H9 (cell line): ENCODE measurements around the gene NDUFS2. TPM values are rescaled to one million over a fixed set of nuclear protein-coding genes. Genes with fewer than 3 reads are reported as not detected.

Experiments
- DNase-seq: peaks from one replicate; pipeline ENCODE4 v3.0.0-alpha.2; 2017
- H2AFZ ChIP-seq: one replicate; pipeline ENCODE4 v1.6.1; 2013; ENCODE audit warnings: mild to moderate bottlenecking, low read length, control low read depth, moderate library complexity
- H2AK5ac ChIP-seq: 2 replicates; pipeline ENCODE4 v1.6.1; 2013; ENCODE audit warnings: low read length, control low read depth, mixed read lengths; ENCODE audit not compliant: insufficient read length
- H2BK120ac ChIP-seq: one replicate; pipeline ENCODE4 v1.6.1; 2013; ENCODE audit warnings: low read depth, mild to moderate bottlenecking, low read length, control low read depth, inconsistent platforms; ENCODE audit not compliant: poor library complexity, severe bottlenecking
- H2BK12ac ChIP-seq: 2 replicates; pipeline ENCODE4 v1.6.1; 2013; ENCODE audit warnings: low read length, control low read depth, mixed read lengths, low read depth; ENCODE audit not compliant: insufficient read length
- H2BK15ac ChIP-seq: 2 replicates; pipeline ENCODE4 v1.6.1; 2013; ENCODE audit warnings: low read depth, low read length, control low read depth
- H2BK20ac ChIP-seq: one replicate; pipeline ENCODE4 v1.6.1; 2013; ENCODE audit warnings: low read depth, mild to moderate bottlenecking, low read length, control low read depth, inconsistent platforms; ENCODE audit not compliant: poor library complexity, severe bottlenecking
- H2BK5ac ChIP-seq: 2 replicates; pipeline ENCODE4 v1.6.1; 2013; ENCODE audit warnings: low read length, control low read depth, mixed read lengths; ENCODE audit not compliant: insufficient read length
- H3K14ac ChIP-seq: 2 replicates; pipeline ENCODE4 v1.6.1; 2013; ENCODE audit warnings: low read length, control low read depth; ENCODE audit not compliant: insufficient read depth
- H3K18ac ChIP-seq: 2 replicates; pipeline ENCODE4 v1.6.1; 2013; ENCODE audit warnings: low read depth, mild to moderate bottlenecking, mixed read lengths, low read length, control low read depth; ENCODE audit not compliant: insufficient read length
- H3K23ac ChIP-seq: 2 replicates; pipeline ENCODE4 v1.6.1; 2013; ENCODE audit warnings: low read length, control low read depth, mixed read lengths, low read depth; ENCODE audit not compliant: insufficient read length
- H3K23me2 ChIP-seq: 2 replicates; pipeline ENCODE4 v1.6.1; 2013; ENCODE audit warnings: low read depth, mild to moderate bottlenecking, mixed read lengths, low read length, control low read depth; ENCODE audit not compliant: insufficient read length, poor library complexity, severe bottlenecking
- H3K27ac ChIP-seq: 2 replicates; pipeline ENCODE4 v1.5.1; 2013; ENCODE audit warnings: low read length, control low read depth, mixed read lengths, low read depth; ENCODE audit not compliant: insufficient read length
- H3K27me3 ChIP-seq: 2 replicates; pipeline ENCODE4 v1.6.1; 2013; ENCODE audit warnings: low read length, control low read depth, inconsistent platforms; ENCODE audit not compliant: insufficient read depth
- H3K4ac ChIP-seq: 2 replicates; pipeline ENCODE4 v1.6.1; 2013; ENCODE audit warnings: low read depth, mild to moderate bottlenecking, control low read depth, inconsistent platforms, low read length, moderate library complexity
- H3K4me1 ChIP-seq: 2 replicates; pipeline ENCODE4 v1.6.1; 2013; ENCODE audit warnings: low read length, control low read depth, inconsistent platforms; ENCODE audit not compliant: insufficient read depth
- H3K4me2 ChIP-seq: 2 replicates; pipeline ENCODE4 v1.6.1; 2013; ENCODE audit warnings: low read length, control low read depth, mixed read lengths; ENCODE audit not compliant: insufficient read length, insufficient read depth
- H3K56ac ChIP-seq: 2 replicates; pipeline ENCODE4 v1.6.1; 2013; ENCODE audit warnings: low read depth, mild to moderate bottlenecking, mixed read lengths, low read length, control low read depth; ENCODE audit not compliant: insufficient read length
- H3K79me1 ChIP-seq: 2 replicates; pipeline ENCODE4 v1.6.1; 2013; ENCODE audit warnings: low read depth, mild to moderate bottlenecking, moderate library complexity, low read length, control low read depth, inconsistent platforms; ENCODE audit not compliant: insufficient read depth, poor library complexity, severe bottlenecking
- H3K79me2 ChIP-seq: 2 replicates; pipeline ENCODE4 v1.6.1; 2013; ENCODE audit warnings: low read length, control low read depth, inconsistent platforms; ENCODE audit not compliant: insufficient read depth
- H3K9ac ChIP-seq: 2 replicates; pipeline ENCODE4 v1.6.1; 2013; ENCODE audit warnings: low read length, control low read depth, mixed read lengths; ENCODE audit not compliant: insufficient read length; ENCODE audit errors: extremely low read depth
- H3K9me3 ChIP-seq: one replicate; pipeline ENCODE4 v1.6.1; 2013; ENCODE audit warnings: low read depth, low read length, inconsistent platforms; ENCODE audit not compliant: control insufficient read depth
- H3T11ph ChIP-seq: one replicate; pipeline ENCODE4 v1.6.1; 2013; ENCODE audit warnings: mild to moderate bottlenecking, low read length, control low read depth, inconsistent platforms
- H4K20me1 ChIP-seq: one replicate; pipeline ENCODE4 v1.6.1; 2013; ENCODE audit not compliant: control insufficient read depth, insufficient read length, insufficient read depth
- H4K5ac ChIP-seq: 2 replicates; pipeline ENCODE4 v1.6.1; 2013; ENCODE audit warnings: low read depth, mild to moderate bottlenecking, mixed read lengths, low read length, control low read depth; ENCODE audit not compliant: insufficient read length
- H4K8ac ChIP-seq: replicated peaks from 2 replicates; pipeline ENCODE4 v1.6.1; 2013; ENCODE audit warnings: low read length, control low read depth, mixed read lengths, low read depth; ENCODE audit not compliant: insufficient read length
- H4K91ac ChIP-seq: 2 replicates; pipeline ENCODE4 v1.6.1; 2013; ENCODE audit warnings: low read depth, mild to moderate bottlenecking, moderate library complexity, mixed read lengths, low read length, control low read depth; ENCODE audit not compliant: insufficient read length
- H3K27ac Mint-ChIP-seq, 3 experiments: 2 replicates in 2 of 3; 3 replicates in 1 of 3; pipeline ENCODE4 v1.8.0; 2020 to 2021; ENCODE audit warnings: mixed read lengths in 3 of 3, mild to moderate bottlenecking in 1 of 3, moderate library complexity in 1 of 3
- H3K27me3 Mint-ChIP-seq: 2 replicates; pipeline ENCODE4 v1.8.0; 2021; ENCODE audit warnings: low read depth, mild to moderate bottlenecking, moderate library complexity, mixed read lengths
- H3K36me3 Mint-ChIP-seq, 3 experiments: 2 replicates in 2 of 3; 3 replicates in 1 of 3; pipeline ENCODE4 v1.8.0; 2020 to 2021; ENCODE audit warnings: low read depth in 3 of 3, mixed read lengths in 3 of 3; ENCODE audit not compliant: insufficient read depth in 1 of 3
- H3K4me1 Mint-ChIP-seq, 2 experiments: 2 replicates each; pipeline ENCODE4 v1.8.0; 2020; ENCODE audit warnings: mixed read lengths in 2 of 2
- H3K4me3 Mint-ChIP-seq, 2 experiments: 2 replicates in 1 of 2; 3 replicates in 1 of 2; pipeline ENCODE4 v1.8.0; 2020 to 2021; ENCODE audit warnings: mild to moderate bottlenecking in 2 of 2, mixed read lengths in 2 of 2, moderate library complexity in 1 of 2
- H3K9me3 Mint-ChIP-seq, 2 experiments: 2 replicates in 1 of 2; 3 replicates in 1 of 2; pipeline ENCODE4 v1.8.0; 2020; ENCODE audit warnings: mild to moderate bottlenecking in 2 of 2, mixed read lengths in 2 of 2, moderate library complexity in 1 of 2
- CTCF ChIP-seq: fragments of 200-600 bp; sonication (generic); conservative IDR thresholded peaks from 3 replicates; pipeline ENCODE4 v1.8.0; 2021; ENCODE audit warnings: antibody characterized with exemption, mild to moderate bottlenecking
- WGBS: extraction: QIAGEN DNeasy Blood & Tissue Kit; methylation state at CpG from one replicate; pipeline ENCODE4 v1.1.7; 2013; ENCODE audit warnings: missing lambda C conversion rate, low lambda C conversion rate, mixed read lengths; ENCODE audit not compliant: insufficient read length; ENCODE audit errors: extremely low coverage; 5-methylcytosine and 5-hydroxymethylcytosine counted together
- total RNA-seq: library from RNA; stranded (reverse); gene quantifications from 2 replicates; pipeline ENCODE4 v1.2.1, GENCODE V29; 2021

NDUFS2 gene
- total RNA-seq, 1 experiment from 2014 or later, result 84.5 TPM

DNA sequence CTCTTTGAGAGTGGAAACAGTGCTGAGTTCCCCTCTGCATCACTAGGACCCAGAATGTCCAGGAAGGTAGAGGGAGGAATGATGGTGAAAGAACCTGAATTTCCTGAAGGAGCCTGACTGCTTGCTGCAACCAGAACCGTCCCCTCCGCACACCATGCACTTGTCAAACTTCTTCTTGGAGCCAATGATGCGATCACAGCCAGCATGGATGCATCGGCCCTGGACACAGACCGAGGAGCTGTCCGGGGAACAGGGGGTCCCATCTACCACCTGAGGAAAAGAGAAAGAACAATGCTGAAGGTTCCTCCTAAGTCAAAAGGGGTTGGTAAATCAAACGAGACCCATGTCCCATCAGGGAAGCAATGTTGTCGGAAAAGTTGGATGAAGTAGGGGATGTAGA, 10.2 kb upstream of the NDUFS2 start:
- Histone ChIP-seq H2BK15ac (no peak overlapping the region), H3T11ph (no peak overlapping the region), H4K8ac (no peak overlapping the region), H2BK12ac (no peak overlapping the region), H3K79me2 (no peaks in the 10 kb centered on the region), H4K5ac (no peak overlapping the region), H3K14ac (no peak overlapping the region), H3K27me3 (no peaks in the 10 kb centered on the region), H3K4me2 (no peak overlapping the region), H3K56ac (no peak overlapping the region), H3K27ac (no peak overlapping the region), H3K79me1 (no peaks in the 10 kb centered on the region), H3K4me1 (no peaks in the 10 kb centered on the region; the same call in 1 of the 2 replicates), H3K18ac (no peak overlapping the region), H2AFZ (no peak overlapping the region), H3K9me3 (no peaks in the 10 kb centered on the region), H3K23me2 (no peaks in the 10 kb centered on the region), H2BK20ac (no peak overlapping the region), H2BK120ac (no peak overlapping the region), H2AK5ac (no peak overlapping the region), H4K20me1 (no peaks in the 10 kb centered on the region), H3K4ac (no peak overlapping the region), H3K9ac (no peak overlapping the region), H3K23ac (no peak overlapping the region), H2BK5ac (no peak overlapping the region), H4K91ac (no peak overlapping the region)
- no peak for DNase-seq
- H3K9me3 Mint-ChIP-seq, result no peaks in the 10 kb centered on the region
- H3K36me3 Mint-ChIP-seq, result peaks cover 0 to 29% (median 16%) of the 10 kb centered on the region in 3 experiments; a peak in 4 of 7 replicates
- TF ChIP-seq CTCF, result no peak
- H3K4me1 Mint-ChIP-seq, result peaks cover 12 to 17% of the 10 kb centered on the region in 2 experiments
- no peak overlapping the region for H3K4me3 Mint-ChIP-seq
- H3K27me3 Mint-ChIP-seq, result no peaks in the 10 kb centered on the region
- H3K27ac Mint-ChIP-seq, result no peak overlapping the region
- WGBS, result no CpG with 5 or more reads among the region's 8 CpGs
